Brain microvascular endothelial cell (primary cell): Measurements from ENCODE around the gene SNN.

Experiments used
- DNase-seq: peaks from one replicate; pipeline ENCODE4 v3.0.0-alpha.2; 2020
- H3K27ac ChIP-seq: fragments of 250-450 bp; sonication (Bioruptor Pico); 2 replicates; pipeline ENCODE4 v1.5.1; 2020; ENCODE audit warnings: mild to moderate bottlenecking, moderate library complexity
- H3K27me3 ChIP-seq: fragments of 250-450 bp; sonication (Bioruptor Pico); replicated peaks from 2 replicates; pipeline ENCODE4 v1.5.1; 2020; ENCODE audit warnings: mild to moderate bottlenecking
- H3K36me3 ChIP-seq: fragments of 250-450 bp; sonication (Bioruptor Pico); replicated peaks from 2 replicates; pipeline ENCODE4 v1.5.1; 2020; ENCODE audit warnings: mild to moderate bottlenecking
- H3K4me3 ChIP-seq: 2 replicates; pipeline ENCODE4 v1.5.1; 2011; ENCODE audit warnings: low read depth, mild to moderate bottlenecking, control low read depth, low read length, moderate library complexity
- in situ Hi-C: cut with HindIII; loops from 2 replicates; pipeline ENCODE4 v1.10.0; 2017; ENCODE audit warnings: low sequenced_read_pairs, low pct_ligation_motif_present
- TF ChIP-seq, protein P1 (sequence below): IDR thresholded peaks from 2 replicates; pipeline ENCODE4 v1.5.1; 2011; ENCODE audit warnings: low read depth, mild to moderate bottlenecking, moderate library complexity, low read length, control low read depth, inconsistent platforms; ENCODE audit errors: missing control alignments

The SNN gene

DNA sequence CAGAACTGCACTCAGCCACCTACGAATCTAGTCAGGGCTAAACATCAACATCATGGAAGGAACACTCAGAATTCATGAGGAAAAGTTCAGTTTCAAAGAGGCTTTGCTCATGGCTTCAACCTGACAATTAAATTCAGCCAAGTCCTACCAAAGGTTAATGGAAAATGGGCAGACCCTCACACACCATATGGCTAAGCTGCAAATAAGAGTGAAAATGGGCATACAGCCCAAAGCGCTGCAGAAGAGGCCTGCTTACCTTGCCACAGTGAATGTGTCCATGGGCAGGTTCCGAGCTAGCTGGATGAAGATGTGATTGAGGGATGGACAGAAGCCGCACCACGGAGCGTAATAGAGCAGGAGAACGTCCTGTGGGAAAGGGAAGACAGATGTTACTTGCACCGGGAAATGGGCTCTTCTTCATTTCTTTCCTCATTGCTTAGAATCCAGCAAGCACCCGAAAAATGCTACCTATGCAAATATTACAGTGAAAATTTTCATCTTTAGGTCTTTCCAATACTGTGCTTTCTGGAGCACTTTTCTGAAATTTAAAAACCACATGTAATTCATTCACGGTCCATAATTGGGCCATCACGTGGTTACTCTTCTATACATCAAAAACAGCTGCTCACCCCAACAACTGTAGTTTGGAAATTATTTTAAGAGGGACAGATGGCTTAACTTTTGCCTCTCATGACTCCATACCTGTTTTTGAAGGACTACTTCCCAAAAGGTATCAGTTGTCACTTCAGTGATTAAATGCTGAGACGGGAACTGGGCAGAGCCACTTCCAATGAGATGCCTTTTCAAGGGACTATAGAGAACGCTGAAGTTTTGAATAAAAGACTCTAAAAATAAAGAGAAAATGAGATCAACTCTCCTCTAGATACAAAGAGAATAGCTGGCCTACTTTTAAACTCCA, 19.6 kb downstream of the SNN start:
- TF ChIP-seq, protein P1, sequence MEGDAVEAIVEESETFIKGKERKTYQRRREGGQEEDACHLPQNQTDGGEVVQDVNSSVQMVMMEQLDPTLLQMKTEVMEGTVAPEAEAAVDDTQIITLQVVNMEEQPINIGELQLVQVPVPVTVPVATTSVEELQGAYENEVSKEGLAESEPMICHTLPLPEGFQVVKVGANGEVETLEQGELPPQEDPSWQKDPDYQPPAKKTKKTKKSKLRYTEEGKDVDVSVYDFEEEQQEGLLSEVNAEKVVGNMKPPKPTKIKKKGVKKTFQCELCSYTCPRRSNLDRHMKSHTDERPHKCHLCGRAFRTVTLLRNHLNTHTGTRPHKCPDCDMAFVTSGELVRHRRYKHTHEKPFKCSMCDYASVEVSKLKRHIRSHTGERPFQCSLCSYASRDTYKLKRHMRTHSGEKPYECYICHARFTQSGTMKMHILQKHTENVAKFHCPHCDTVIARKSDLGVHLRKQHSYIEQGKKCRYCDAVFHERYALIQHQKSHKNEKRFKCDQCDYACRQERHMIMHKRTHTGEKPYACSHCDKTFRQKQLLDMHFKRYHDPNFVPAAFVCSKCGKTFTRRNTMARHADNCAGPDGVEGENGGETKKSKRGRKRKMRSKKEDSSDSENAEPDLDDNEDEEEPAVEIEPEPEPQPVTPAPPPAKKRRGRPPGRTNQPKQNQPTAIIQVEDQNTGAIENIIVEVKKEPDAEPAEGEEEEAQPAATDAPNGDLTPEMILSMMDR = no peak
- Histone ChIP-seq H3K27ac (no peak overlapping the region), H3K4me3 (no peak overlapping the region), H3K36me3 (peaks cover 72% of the 10 kb centered on the region), H3K27me3 (no peaks in the 10 kb centered on the region)
- in situ Hi-C loops = no loop called here
- DNase-seq = no peak

DNA sequence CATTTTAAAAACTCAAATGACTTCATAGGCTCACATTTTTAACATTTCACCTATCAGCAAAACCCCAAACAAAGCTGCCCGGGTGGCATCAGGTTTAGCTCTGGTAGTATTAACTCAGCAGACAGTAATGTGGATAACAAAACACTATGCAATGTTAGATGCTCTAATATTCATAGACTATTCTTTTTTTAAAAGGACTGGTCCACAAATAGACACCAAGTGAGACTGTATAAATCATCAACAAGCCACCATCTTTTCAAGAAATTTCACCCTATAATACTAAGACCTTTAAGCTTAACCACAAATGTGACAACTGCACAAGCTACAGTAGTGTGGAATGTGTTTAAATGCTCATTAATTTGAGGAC, 20.2 kb downstream of the SNN start:
- in situ Hi-C loops = no loop called here
- H3K36me3 ChIP-seq = peaks cover 72% of the 10 kb centered on the region
- TF ChIP-seq, protein P1 = no peak
- DNase-seq = no peak
- H3K27me3 ChIP-seq = no peaks in the 10 kb centered on the region
- H3K27ac ChIP-seq = no peak overlapping the region
- H3K4me3 ChIP-seq = no peak overlapping the region

GRCh38 chr16:11689031-11689840, 21.0 kb downstream of the SNN start:
- in situ Hi-C loops = no loop called here
- H3K27ac ChIP-seq = no peak overlapping the region
- no peaks in the 10 kb centered on the region for H3K27me3 ChIP-seq
- H3K36me3 ChIP-seq = peaks cover 68% of the 10 kb centered on the region
- no peak overlapping the region for H3K4me3 ChIP-seq
- TF ChIP-seq, protein P1 = no peak
- DNase-seq = no peak

- peaks cover 69% of the 10 kb centered on the region for H3K36me3 ChIP-seq
- in situ Hi-C loops = no loop called here
Observed at GRCh38 chr16:11691235-11691634, 23.0 kb downstream of the SNN start.

GRCh38 chr16:11691771-11692170, 23.5 kb downstream of the SNN start:
- peaks cover 71% of the 10 kb centered on the region for H3K36me3 ChIP-seq
- TF ChIP-seq, protein P1 = no peak
- H3K27me3 ChIP-seq = no peaks in the 10 kb centered on the region
- H3K27ac ChIP-seq = no peak overlapping the region
- no peak for DNase-seq
- in situ Hi-C loops = no loop called here
- H3K4me3 ChIP-seq = no peak overlapping the region

More at GRCh38 chr16:11691235-11691634, 23.0 kb downstream of the SNN start:
- H3K27me3 ChIP-seq = no peaks in the 10 kb centered on the region
- TF ChIP-seq, protein P1 = no peak
- H3K27ac ChIP-seq = no peak overlapping the region
- no peak for DNase-seq
- no peak overlapping the region for H3K4me3 ChIP-seq
